Measurements from ENCODE around the gene FLNA. TPM values are rescaled to one million over a fixed set of nuclear protein-coding genes. Genes with fewer than 3 reads are reported as not detected.

FLNA gene
- total and polyA plus RNA-seq, 2 donors (not counting 3 experiments of a cell fraction or from before 2014, with no cell fraction given) = 658 to 1,474 TPM

DNA sequence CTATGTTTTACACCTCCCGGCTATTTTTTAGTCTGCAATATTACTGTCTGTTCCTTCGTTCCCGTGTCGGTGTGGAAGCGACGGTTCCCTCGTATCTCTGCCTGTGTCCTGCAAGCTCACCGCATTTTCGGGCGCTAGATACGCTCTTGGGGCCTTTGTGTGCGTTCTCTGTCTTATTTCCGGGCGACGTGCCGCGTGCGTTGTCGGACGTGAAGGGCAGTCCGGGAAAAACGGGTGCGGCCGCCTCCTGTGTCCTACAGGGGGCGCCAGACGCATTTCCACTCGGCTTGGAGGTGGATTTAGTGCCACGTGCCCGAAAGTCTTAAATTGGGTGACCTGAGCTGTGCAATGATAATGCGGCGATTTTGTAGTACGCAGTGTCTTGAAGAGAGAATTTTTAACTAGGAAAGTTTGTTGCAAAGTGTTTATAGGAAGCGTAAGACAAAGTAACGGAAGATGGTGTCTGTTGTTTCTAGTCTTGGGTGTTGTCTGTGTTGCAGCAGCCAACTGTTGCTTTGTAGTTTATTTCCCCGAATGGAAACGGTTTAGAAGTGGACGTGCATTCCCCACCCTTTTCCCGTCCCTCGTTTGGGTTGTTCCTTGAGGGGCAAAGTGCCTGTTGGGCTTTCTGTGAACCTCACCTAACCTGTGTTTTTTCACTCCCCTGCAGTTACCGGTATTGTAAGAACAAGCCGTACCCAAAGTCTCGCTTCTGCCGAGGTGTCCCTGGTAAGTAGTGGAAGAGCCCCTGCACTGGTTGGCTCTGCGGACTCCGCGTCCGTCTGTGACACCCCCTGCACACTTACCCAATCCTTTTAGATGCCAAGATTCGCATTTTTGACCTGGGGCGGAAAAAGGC is 24.5 kb upstream of the FLNA start:
- Histone ChIP-seq H3K4me3 (replicated peaks in 1 of 3; ENCODE audit: insufficient read depth in 1 of 3, low read depth in 1 of 3, low read length in 3 of 3) (peak overlapping the region; percentile 29 to 86 (median 66)), H3K27ac (ENCODE audit: insufficient read depth, low read depth, low read length) (peak overlapping the region; percentile 74), H3K36me3 (ENCODE audit: control insufficient read depth in 2 of 2, extremely low read depth in 1 of 2, insufficient read depth in 2 of 2, low read length in 2 of 2) (peaks cover 15 to 18% of the 10 kb centered on the region in 2 experiments), H3K9ac (replicated peaks; ENCODE audit: extremely low read depth, insufficient read depth, low read length) (peak overlapping the region; percentile 95), H2AFZ (ENCODE audit: low read depth, low read length) (no peak overlapping the region), H3K9me1 (replicated peaks; ENCODE audit: control insufficient read depth, extremely low read depth, insufficient read depth, low read length) (no peaks in the 10 kb centered on the region), H4K20me1 (replicated peaks; ENCODE audit: control insufficient read depth, extremely low read depth, insufficient read depth, low read length) (no peaks in the 10 kb centered on the region), H3K4me2 (ENCODE audit: insufficient read depth, low read length) (peak overlapping the region; percentile 82), H3K79me2 (ENCODE audit: control insufficient read depth, insufficient read depth, low read length) (peaks cover 20% of the 10 kb centered on the region), H3K27me3 (ENCODE audit: control insufficient read depth in 2 of 2, insufficient read depth in 2 of 2, low read length in 2 of 2) (no peaks in the 10 kb centered on the region), H3K9me3 (replicated peaks; ENCODE audit: control insufficient read depth, insufficient read depth, low read length) (no peaks in the 10 kb centered on the region), H3K4me1 (ENCODE audit: control insufficient read depth, extremely low read depth, insufficient read depth, low read length) (peaks cover 8% of the 10 kb centered on the region)
- peak; percentile 81 for DNase-seq (ENCODE audit: low read depth, low spot score)
- dilution Hi-C loops (cut with MboI; ENCODE audit: extremely low pct_ligation_motif_present, low sequenced_read_pairs) = no loop called here
- ChIA-PET POLR2A (interaction anchor here (1.0 to 1.5 kb wide), 4 partner anchors 11 to 29 kb away, joined by 3 to 7 read pairs (median 4); no protein-coding TSS in a partner anchor), CTCF (interaction anchor here (0.7 to 2.1 kb wide), 7 partner anchors 10 to 60 kb away, joined by 3 to 6 read pairs (median 4); partner anchors contain the start of genes DNASE1L1, EMD, FAM50A and TAFAZZIN)
- BruUV-seq (replicated peaks) = TSS peak; percentile 66
- intact Hi-C loops (cut with micrococcal nuclease) = no loop called here
- peak; percentile 28 for FAIRE-seq
- TF ChIP-seq FOS (IDR thresholded peaks at IDR 0.05; ENCODE audit: borderline replicate concordance, insufficient read depth, low read length) (no peak), MYC (IDR thresholded peaks at IDR 0.05; ENCODE audit: low read depth, low read length) (peak; percentile 86)
- TF ChIP-seq, protein P1, sequence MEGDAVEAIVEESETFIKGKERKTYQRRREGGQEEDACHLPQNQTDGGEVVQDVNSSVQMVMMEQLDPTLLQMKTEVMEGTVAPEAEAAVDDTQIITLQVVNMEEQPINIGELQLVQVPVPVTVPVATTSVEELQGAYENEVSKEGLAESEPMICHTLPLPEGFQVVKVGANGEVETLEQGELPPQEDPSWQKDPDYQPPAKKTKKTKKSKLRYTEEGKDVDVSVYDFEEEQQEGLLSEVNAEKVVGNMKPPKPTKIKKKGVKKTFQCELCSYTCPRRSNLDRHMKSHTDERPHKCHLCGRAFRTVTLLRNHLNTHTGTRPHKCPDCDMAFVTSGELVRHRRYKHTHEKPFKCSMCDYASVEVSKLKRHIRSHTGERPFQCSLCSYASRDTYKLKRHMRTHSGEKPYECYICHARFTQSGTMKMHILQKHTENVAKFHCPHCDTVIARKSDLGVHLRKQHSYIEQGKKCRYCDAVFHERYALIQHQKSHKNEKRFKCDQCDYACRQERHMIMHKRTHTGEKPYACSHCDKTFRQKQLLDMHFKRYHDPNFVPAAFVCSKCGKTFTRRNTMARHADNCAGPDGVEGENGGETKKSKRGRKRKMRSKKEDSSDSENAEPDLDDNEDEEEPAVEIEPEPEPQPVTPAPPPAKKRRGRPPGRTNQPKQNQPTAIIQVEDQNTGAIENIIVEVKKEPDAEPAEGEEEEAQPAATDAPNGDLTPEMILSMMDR (IDR thresholded peaks at IDR 0.05; ENCODE audit: extremely low read depth in 1 of 2, insufficient read depth in 1 of 2, low read depth in 1 of 2, low read length in 2 of 2) = peak; percentile 62 to 76
- TF ChIP-seq, protein P2, sequence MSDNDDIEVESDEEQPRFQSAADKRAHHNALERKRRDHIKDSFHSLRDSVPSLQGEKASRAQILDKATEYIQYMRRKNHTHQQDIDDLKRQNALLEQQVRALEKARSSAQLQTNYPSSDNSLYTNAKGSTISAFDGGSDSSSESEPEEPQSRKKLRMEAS (IDR thresholded peaks at IDR 0.05; ENCODE audit: insufficient read depth, insufficient read length) = peak; percentile 76
